NCI-H460 (cell line): Measurements from ENCODE around the gene ARHGAP26. TPM values are rescaled to one million over a fixed set of nuclear protein-coding genes. Genes with fewer than 3 reads are reported as not detected.

Source experiments
- DNase-seq: peaks from one replicate; pipeline ENCODE4 v3.0.0-alpha.2; 2016; ENCODE audit warnings: low read depth; ENCODE audit errors: extremely low read depth
- total RNA-seq: library from RNA; depleted of rRNA; stranded (reverse); fragments of >200 nt; shearing (Covaris generic); gene quantifications from 2 replicates; pipeline ENCODE4 v1.2.3, GENCODE V29; 2014

ARHGAP26 gene
- total RNA-seq, 1 experiment from 2014 or later: 3.9 TPM

GRCh38 chr5:143002459-143003327 is 232.5 kb downstream of the ARHGAP26 start:
- no peak for DNase-seq

DNA sequence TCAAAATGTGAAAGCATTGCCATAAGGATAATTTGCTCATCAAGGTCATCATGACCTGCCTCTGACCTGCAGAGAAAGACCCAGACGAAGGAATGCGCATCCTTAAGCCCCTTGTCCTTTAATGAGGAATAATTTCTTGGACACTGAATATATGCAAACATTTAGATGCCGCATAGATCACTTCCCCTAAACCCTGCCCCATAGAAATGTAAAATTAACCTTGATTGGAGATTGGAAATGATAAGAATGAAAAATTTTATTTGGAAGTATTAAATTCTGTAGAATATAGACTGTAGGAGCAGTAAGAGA is 233.1 kb downstream of the ARHGAP26 start:
- DNase-seq: no peak

DNA sequence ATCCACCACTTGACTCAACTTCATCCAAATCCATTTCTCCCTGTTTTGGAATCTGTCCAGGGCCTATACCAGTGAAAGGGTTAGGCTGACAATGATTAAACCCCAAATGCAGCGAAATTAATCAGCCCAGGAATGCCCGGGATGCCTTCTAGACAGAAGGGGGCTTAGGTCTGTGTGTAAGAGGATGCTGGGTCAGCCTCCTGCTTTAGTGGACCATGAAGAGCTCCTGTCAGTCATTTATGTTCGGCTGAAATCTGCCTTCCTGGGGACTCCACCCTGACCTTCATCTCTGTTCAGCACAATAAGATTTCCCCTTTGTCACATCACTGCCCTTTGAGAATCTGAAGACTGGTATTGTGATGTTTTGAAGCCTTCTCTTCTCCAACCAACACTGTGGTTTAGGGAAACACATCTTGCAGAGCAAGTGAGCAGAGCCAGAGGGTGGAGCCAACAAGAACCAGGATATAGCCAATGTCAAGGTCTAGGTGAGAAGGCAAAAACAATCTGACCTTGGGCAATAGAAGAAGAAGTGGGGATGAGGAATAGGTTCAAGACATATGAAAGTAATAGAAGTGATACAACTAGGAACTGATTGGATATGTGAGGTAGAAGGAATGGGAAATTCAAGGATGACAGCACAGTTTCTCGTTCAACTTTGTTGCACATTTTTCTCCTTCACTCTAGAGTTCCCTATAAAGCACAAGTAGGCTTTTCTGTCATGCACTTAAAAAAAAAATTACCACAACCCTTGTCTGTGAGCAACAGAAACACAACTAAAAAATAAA is 234.4 kb downstream of the ARHGAP26 start:
- DNase-seq: no peak

DNA sequence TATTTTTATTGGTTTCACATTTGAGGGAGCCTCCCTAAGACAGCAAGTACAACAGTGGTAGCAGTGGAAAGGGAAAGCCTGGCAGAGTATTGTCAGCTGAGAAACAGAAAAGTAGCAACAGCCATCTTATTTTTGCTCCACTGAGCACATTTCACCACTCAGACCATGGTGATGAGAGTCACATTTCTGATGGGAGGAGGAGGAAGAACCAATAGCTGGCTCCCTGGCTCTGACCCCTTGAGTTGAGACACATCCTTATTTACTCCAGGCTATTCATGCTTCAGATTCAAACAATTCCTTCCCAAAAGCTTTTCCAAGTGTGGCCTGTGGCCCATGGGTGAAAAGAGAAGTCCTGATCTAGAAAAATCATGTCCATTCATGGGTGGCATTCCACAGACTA is 236.3 kb downstream of the ARHGAP26 start:
- no peak for DNase-seq

- no peak for DNase-seq
These were observed 237.9 kb downstream of the ARHGAP26 start for GRCh38 chr5:143008032-143008431.

DNA sequence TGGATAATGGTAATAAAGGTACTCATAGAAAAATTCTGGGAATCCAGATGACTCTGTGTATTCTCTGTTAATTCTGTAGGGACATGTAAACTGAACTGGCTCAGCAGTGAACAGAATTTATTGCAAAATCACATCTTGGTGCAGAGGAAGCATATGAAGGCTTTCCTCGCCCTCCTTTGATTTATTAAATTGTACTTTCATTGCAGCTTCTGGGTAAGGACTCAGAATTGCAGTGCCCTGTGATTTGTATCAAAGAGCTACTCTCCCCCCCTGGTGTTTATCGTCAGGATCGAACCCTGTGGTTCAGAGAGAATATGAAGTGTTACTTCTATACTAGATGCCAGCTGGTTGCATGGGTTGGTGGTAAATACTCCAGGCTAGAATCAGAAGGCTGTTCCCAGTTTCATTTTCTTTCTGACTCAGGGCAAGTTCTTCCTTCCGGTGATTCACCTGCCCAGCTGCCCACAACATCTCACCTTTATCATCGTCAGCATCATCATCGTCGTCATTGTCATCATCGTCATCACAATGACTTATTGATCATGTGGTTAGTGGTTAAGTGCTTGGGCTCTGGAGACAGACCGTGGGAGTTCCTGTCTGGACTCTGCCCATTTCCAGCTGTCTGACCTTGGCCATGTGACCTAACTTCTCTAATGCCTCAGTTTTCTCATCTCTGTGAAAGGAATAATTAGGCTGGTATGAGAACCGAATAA is 238.8 kb downstream of the ARHGAP26 start:
- peak; percentile 64 for DNase-seq

- DNase-seq: no peak
These were observed 240.2 kb downstream of the ARHGAP26 start for GRCh38 chr5:143010351-143010750.

GRCh38 chr5:143011585-143011984 is 241.4 kb downstream of the ARHGAP26 start:
- DNase-seq: no peak

GRCh38 chr5:143013176-143013891 is 243.2 kb downstream of the ARHGAP26 start:
- DNase-seq: no peak

- DNase-seq: no peak
These were observed 244.0 kb downstream of the ARHGAP26 start for GRCh38 chr5:143014017-143014651.

- DNase-seq: no peak
These were observed 246.8 kb downstream of the ARHGAP26 start for GRCh38 chr5:143016777-143017516.

DNA sequence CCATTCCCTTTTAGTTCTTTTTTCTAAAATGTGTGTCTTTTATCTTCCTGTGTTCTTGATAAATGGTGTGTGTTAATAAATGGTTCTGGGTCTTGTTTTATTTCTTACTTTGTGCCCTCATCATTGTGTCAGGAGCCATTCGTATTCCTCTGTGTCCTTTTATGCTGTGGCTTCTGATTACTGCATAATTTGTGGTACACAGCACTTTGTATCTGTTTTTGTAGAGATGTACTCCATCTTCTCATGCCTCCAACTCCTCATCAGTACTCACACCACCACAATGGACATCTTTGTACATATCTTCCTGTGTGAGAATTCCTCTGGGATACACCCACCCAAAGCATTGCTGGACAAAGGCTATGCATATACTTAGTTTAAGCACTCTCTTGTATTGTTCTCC is 247.4 kb downstream of the ARHGAP26 start:
- no peak for DNase-seq

DNA sequence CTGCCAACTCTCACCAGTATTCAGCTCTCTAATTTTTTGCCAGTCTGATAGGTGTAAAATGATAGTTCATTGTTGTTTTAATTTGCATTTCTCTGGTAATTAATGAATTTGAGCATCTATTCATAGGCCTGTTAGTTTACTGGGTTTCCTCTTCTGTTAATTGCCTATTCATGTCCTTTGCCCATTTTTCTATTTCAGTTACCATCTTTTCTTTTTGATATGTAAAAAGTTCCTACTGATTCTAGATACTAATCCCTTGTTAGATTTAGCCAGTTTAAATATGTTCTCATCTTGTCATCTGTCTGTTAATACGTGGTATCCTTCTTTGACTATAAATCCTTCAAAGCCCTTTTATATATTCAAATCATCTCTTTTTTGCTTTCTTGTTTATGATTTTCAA is 247.8 kb downstream of the ARHGAP26 start:
- no peak for DNase-seq

- DNase-seq: no peak
These were observed 249.0 kb downstream of the ARHGAP26 start for GRCh38 chr5:143019157-143019556.

DNA sequence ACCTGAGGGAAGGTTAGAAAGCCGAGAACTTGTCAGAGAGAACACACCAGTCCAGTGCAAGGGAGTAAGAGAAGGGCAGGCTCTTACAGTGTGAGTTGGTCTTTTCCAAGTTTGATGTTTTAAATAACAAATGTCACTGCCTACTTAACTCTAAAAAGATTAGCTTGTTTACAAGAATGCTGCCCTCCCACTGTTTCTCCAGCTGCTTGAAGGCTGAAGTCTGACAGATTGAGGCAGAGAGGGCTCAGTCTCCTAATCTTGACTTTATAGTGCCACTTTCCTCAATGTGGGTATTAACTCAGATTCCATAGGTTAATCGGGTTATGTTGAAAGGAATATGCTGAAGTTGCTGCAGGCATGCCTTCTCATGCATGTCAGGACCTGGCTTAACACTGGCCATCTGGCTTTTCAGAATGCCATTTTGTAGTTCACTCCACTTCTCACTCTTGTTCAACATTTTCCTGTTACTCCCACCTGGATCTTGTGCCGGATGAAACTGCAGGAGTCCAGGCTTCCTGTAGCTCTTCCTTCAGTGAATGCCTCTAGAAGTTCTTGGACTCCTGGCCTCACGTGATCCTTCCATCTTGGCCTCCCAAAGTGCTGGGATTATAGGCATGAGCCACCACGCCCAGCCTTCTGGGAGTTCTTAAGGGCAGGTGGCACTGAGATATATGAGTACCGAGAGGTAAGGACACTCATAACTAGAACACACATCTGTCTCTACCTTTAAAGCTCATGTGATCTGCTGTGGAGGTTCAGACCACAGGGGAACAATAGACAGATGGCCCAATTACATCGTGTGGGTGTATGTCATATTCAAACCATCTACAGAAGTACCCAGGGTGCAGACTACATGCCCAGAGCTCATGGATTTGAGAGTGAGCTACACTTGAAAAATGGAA is 249.7 kb downstream of the ARHGAP26 start:
- DNase-seq: no peak

DNA sequence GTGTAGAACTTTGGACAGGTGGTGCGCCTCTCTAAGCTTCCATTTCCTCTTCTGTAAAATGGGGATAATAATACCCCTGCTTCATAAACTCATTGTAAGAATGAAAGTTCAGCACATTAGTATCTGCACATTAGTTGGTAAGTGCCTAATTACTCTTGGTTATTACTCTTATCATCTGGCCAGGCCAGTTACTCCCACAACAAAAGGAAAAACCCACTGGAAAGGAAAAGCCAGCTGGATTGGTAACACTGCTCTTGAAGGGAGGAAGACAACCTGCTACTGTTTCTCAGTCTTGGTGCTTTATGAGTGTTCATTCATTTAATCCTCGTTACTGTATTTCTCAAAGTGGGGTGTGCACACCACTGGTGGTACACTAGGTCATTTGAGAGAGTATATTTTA is 251.4 kb downstream of the ARHGAP26 start:
- DNase-seq: no peak

- DNase-seq: no peak
These were observed 253.4 kb downstream of the ARHGAP26 start for GRCh38 chr5:143023411-143024096.
